HG02678 (cell line): ENCODE results near the gene PTPN6.

ENCODE experiments used
- ATAC-seq: cut with Tn5 transposase; IDR thresholded peaks from one replicate; pipeline ENCODE4 v1.9.1; 2021; ENCODE audit warnings: mild to moderate bottlenecking, moderate library complexity; ENCODE audit not compliant: unreplicated experiment

Gene PTPN6

GRCh38 chr12:6921996-6922946 is 28.9 kb upstream of the PTPN6 start:
- ATAC-seq = peak; percentile 39

GRCh38 chr12:6923003-6923732 is 28.0 kb upstream of the PTPN6 start:
- no peak for ATAC-seq

GRCh38 chr12:6923851-6924250 is 27.3 kb upstream of the PTPN6 start:
- ATAC-seq = no peak

GRCh38 chr12:6925239-6925539 is 26.0 kb upstream of the PTPN6 start:
- ATAC-seq = no peak

GRCh38 chr12:6925540-6926279 is 25.4 kb upstream of the PTPN6 start:
- ATAC-seq = no peak

GRCh38 chr12:6927379-6928021 is 23.7 kb upstream of the PTPN6 start, which contains the start of gene ATN1:
Gene ATN1 (plus strand): TSS chr12:6927959. CDS start chr12:6934002, 6,043 bp downstream.
- no peak for ATAC-seq

GRCh38 chr12:6928022-6928702 is 23.0 kb upstream of the PTPN6 start:
- ATAC-seq = no peak

- ATAC-seq = no peak
Measured at GRCh38 chr12:6928703-6929407, 22.3 kb upstream of the PTPN6 start.

GRCh38 chr12:6929466-6930452 is 21.4 kb upstream of the PTPN6 start:
- ATAC-seq = no peak

GRCh38 chr12:6932766-6933165 is 18.4 kb upstream of the PTPN6 start:
- ATAC-seq = no peak

- ATAC-seq = no peak
Measured at GRCh38 chr12:6934110-6934509, 17.0 kb upstream of the PTPN6 start.

GRCh38 chr12:6935371-6936193 is 15.6 kb upstream of the PTPN6 start:
- ATAC-seq = no peak

- no peak for ATAC-seq
Measured at GRCh38 chr12:6936194-6936635, 14.9 kb upstream of the PTPN6 start.

- ATAC-seq = peak; percentile 1
Measured at GRCh38 chr12:6936636-6937480, 14.3 kb upstream of the PTPN6 start.

GRCh38 chr12:6937481-6938352 is 13.4 kb upstream of the PTPN6 start:
- ATAC-seq = peak; percentile 91
